ENCODE data around the gene SLF1. TPM values are rescaled to one million over a fixed set of nuclear protein-coding genes. Genes with fewer than 3 reads are reported as not detected.

Gene SLF1
- total and polyA plus RNA-seq, 2 of the 8 experiments (the other 6 are each of a cell fraction or from before 2014, with no cell fraction given): 4.8 to 15.7 TPM

- Histone ChIP-seq H4K91ac (replicated peaks; ENCODE audit: insufficient read length, low read length) (no peak overlapping the region), H3K18ac (ENCODE audit: extremely low read depth, low read length) (no peak overlapping the region), H2BK15ac (ENCODE audit: low read length) (no peak overlapping the region), H2BK5ac (ENCODE audit: low read depth, low read length) (no peak overlapping the region), H3K79me2 (ENCODE audit: control insufficient read depth in 1 of 2, insufficient read depth in 2 of 2, low read length in 2 of 2) (peaks cover 0 to 32% of the 10 kb centered on the region in 2 experiments; a peak in 2 of 4 replicates), H3K9ac (replicated peaks in 1 of 4; ENCODE audit: extremely low read depth in 1 of 4, low read depth in 3 of 4, low read length in 3 of 4) (no peak overlapping the region), H4K20me1 (replicated peaks in 1 of 2; ENCODE audit: control insufficient read depth in 1 of 2, insufficient read depth in 2 of 2, low read length in 2 of 2) (no peaks in the 10 kb centered on the region), H3K14ac (ENCODE audit: insufficient read length) (no peak overlapping the region), H3K9me3 (ENCODE audit: insufficient read depth in 2 of 2, low read depth in 1 of 2, low read length in 1 of 2) (peaks cover 3 to 6% of the 10 kb centered on the region in 2 experiments; a peak in 2 of 4 replicates), H3K4me2 (ENCODE audit: insufficient read depth in 1 of 2, low read depth in 2 of 2, low read length in 2 of 2) (no peak overlapping the region), H3K4me3 (ENCODE audit: extremely low read depth in 1 of 4, insufficient read depth in 2 of 4, low read depth in 3 of 4, low read length in 4 of 4) (no peak overlapping the region), H2AK5ac (ENCODE audit: low read depth, low read length) (no peak overlapping the region), H4K5ac (ENCODE audit: insufficient read length, low read depth, low read length) (no peak overlapping the region), H2BK20ac (ENCODE audit: low read length) (no peak overlapping the region), H3K56ac (replicated peaks; ENCODE audit: insufficient read length, low read depth, low read length) (no peak overlapping the region), H3K23me2 (ENCODE audit: low read depth, low read length) (no peaks in the 10 kb centered on the region), H3K4me1 (replicated peaks in 1 of 4; ENCODE audit: control insufficient read depth in 3 of 4, insufficient read depth in 4 of 4, low read length in 3 of 4) (no peaks in the 10 kb centered on the region), H2BK12ac (ENCODE audit: low read depth, low read length) (no peak overlapping the region), H3K27me3 (replicated peaks in 1 of 4; ENCODE audit: control insufficient read depth in 3 of 4, extremely low read depth in 1 of 4, insufficient read depth in 3 of 4, low read length in 3 of 4) (no peaks in the 10 kb centered on the region), H3K36me3 (ENCODE audit: control insufficient read depth in 2 of 4, insufficient read depth in 4 of 4, low read length in 3 of 4) (peaks cover 0 to 12% (median 2%) of the 10 kb centered on the region in 4 experiments; a peak in 3 of 8 replicates), H3K27ac (ENCODE audit: low read depth, low read length) (no peak overlapping the region), H3K4ac (replicated peaks; ENCODE audit: insufficient read length, low read depth, low read length) (no peak overlapping the region), H2BK120ac (replicated peaks; ENCODE audit: low read depth, low read length) (no peak overlapping the region), H4K8ac (ENCODE audit: extremely low read depth, insufficient read depth, low read length) (no peak overlapping the region), H3K79me1 (ENCODE audit: low read depth, low read length) (peaks cover 7% of the 10 kb centered on the region; the same call in 1 of the 2 replicates), H2AFZ (ENCODE audit: low read length) (no peak overlapping the region), H3K23ac (ENCODE audit: insufficient read length) (no peak overlapping the region)
- ChIA-PET POLR2A (ENCODE audit: partially characterized antibody) (no interaction called here), CTCF (ENCODE audit: partially characterized antibody) (interaction anchor here (0.7 kb wide), 1 partner anchor 38 kb away, joined by 3 read pairs; no protein-coding TSS in a partner anchor)
- no peak for DNase-seq (ENCODE audit: low read depth in 1 of 2, low spot score in 2 of 2)
- no peak for FAIRE-seq
- 94% methylated on average over 3 of the region's 3 CpGs; no CpG with 5 or more reads in 1 of the 2 experiments for WGBS, 2 experiments (ENCODE audit: extremely low coverage in 1 of 2, insufficient coverage in 1 of 2, insufficient read length in 1 of 2, insufficient replicate concordance in 2 of 2, low coverage in 1 of 2, low lambda C conversion rate in 2 of 2, missing lambda C conversion rate in 1 of 2)
- TF ChIP-seq POU5F1 (IDR thresholded peaks at IDR 0.05; ENCODE audit: low read depth, low read length) (no peak), EP300 (IDR thresholded peaks at IDR 0.05; ENCODE audit: borderline replicate concordance in 1 of 2, low read depth in 2 of 2, low read length in 2 of 2) (no peak), RXRA (IDR thresholded peaks at IDR 0.05; ENCODE audit: insufficient read depth, low read depth, low read length) (no peak), TEAD4 (IDR thresholded peaks at IDR 0.05; ENCODE audit: low read depth, low read length) (no peak), JUN (IDR thresholded peaks at IDR 0.05; ENCODE audit: low read depth, low read length) (no peak), GTF2F1 (IDR thresholded peaks at IDR 0.05; ENCODE audit: borderline replicate concordance, low read depth, low read length) (no peak), SIN3A (conservative IDR thresholded peaks at IDR 0.05 in 1 of 2, IDR thresholded peaks at IDR 0.05 in 1 of 2; ENCODE audit: low read depth in 1 of 2, low read length in 2 of 2) (no peak), CEBPB (IDR thresholded peaks at IDR 0.05; ENCODE audit: low read depth, low read length) (no peak), BRCA1 (IDR thresholded peaks at IDR 0.05; ENCODE audit: low read depth, low read length) (no peak)
Measured at GRCh38 chr5:94640176-94640575, 21.7 kb downstream of the SLF1 start.
